CD14-positive monocyte (primary cell): Measurements from ENCODE around the gene IGHMBP2. TPM values are rescaled to one million over a fixed set of nuclear protein-coding genes. Genes with fewer than 3 reads are reported as not detected.
A peak's percentile ranks its signal among the peaks of the same experiment; 100 is the strongest.

Experiments used
- DNase-seq, 3 donors: peaks; one replicate each; pipeline ENCODE4 v3.0.0-alpha.2; 2011 to 2022
- H2AFZ ChIP-seq: 2 replicates; pipeline ENCODE4 v1.6.0; 2012; ENCODE audit warnings: mild to moderate bottlenecking, low read depth, low read length, inconsistent platforms; ENCODE audit not compliant: insufficient read depth, poor library complexity, severe bottlenecking
- H3K27ac ChIP-seq, 2 donors: 1 replicate in 1 of 2; 2 replicates in 1 of 2; pipeline ENCODE4 v1.5.1; 2012 to 2013; ENCODE audit warnings: low read length in 2 of 2, control low read depth in 1 of 2, inconsistent platforms in 1 of 2, low read depth in 1 of 2, mild to moderate bottlenecking in 1 of 2
- H3K27me3 ChIP-seq, 2 donors: one replicate each; pipeline versions ENCODE4 v1.6.0 to v1.6.1; 2011 to 2013; ENCODE audit warnings: low read length in 2 of 2; ENCODE audit not compliant: control insufficient read depth in 2 of 2, insufficient read depth in 2 of 2
- H3K36me3 ChIP-seq, 2 donors: replicated peaks in 1 of 2; 1 replicate in 1 of 2; 2 replicates in 1 of 2; pipeline versions ENCODE4 v1.5.1 to v1.6.1; 2012 to 2013; ENCODE audit warnings: low read length in 2 of 2, control low read depth in 1 of 2, inconsistent platforms in 1 of 2, mild to moderate bottlenecking in 1 of 2; ENCODE audit not compliant: insufficient read depth in 2 of 2, control insufficient read depth in 1 of 2
- H3K4me1 ChIP-seq, 2 donors: 1 replicate in 1 of 2; 2 replicates in 1 of 2; pipeline versions ENCODE4 v1.5.1 to v1.6.1; 2012 to 2013; ENCODE audit warnings: low read length in 2 of 2, control low read depth in 1 of 2, inconsistent platforms in 1 of 2, mild to moderate bottlenecking in 1 of 2, moderate library complexity in 1 of 2; ENCODE audit not compliant: insufficient read depth in 2 of 2, control insufficient read depth in 1 of 2
- H3K4me2 ChIP-seq: replicated peaks from 2 replicates; pipeline ENCODE3; 2012; ENCODE audit warnings: low read length, moderate library complexity, mild to moderate bottlenecking; ENCODE audit not compliant: poor library complexity, severe bottlenecking; ENCODE audit errors: extremely low read depth
- H3K4me3 ChIP-seq, 3 experiments: fragments of 200-600 bp in 1 of 3; sonication (generic) in 1 of 3; replicated peaks in 1 of 3; 1 replicate in 2 of 3; 2 replicates in 1 of 3; pipeline ENCODE4 v1.5.1; 2011 to 2013; ENCODE audit warnings: low read length in 3 of 3, mild to moderate bottlenecking in 3 of 3, control low read depth in 2 of 3, low read depth in 2 of 3, inconsistent platforms in 1 of 3, moderate library complexity in 1 of 3
- H3K79me2 ChIP-seq: 2 replicates; pipeline ENCODE4 v1.6.0; 2012; ENCODE audit warnings: mild to moderate bottlenecking, control low read depth, inconsistent platforms, low read length, moderate library complexity; ENCODE audit not compliant: insufficient read depth
- H3K9ac ChIP-seq: 2 replicates; pipeline ENCODE4 v1.6.0; 2017; ENCODE audit warnings: low read length, mild to moderate bottlenecking; ENCODE audit not compliant: insufficient read depth, poor library complexity, severe bottlenecking
- H3K9me3 ChIP-seq, 2 donors: replicated peaks in 1 of 2; 1 replicate in 1 of 2; 2 replicates in 1 of 2; pipeline versions ENCODE4 v1.5.1 to v1.6.1; 2012 to 2013; ENCODE audit warnings: low read length in 2 of 2, control low read depth in 1 of 2; ENCODE audit not compliant: control insufficient read depth in 1 of 2, insufficient read depth in 1 of 2
- H4K20me1 ChIP-seq: 2 replicates; pipeline ENCODE4 v1.6.0; 2012; ENCODE audit warnings: mild to moderate bottlenecking, low read length, control low read depth, moderate library complexity; ENCODE audit not compliant: insufficient read depth
- H3K27ac Mint-ChIP-seq, 7 donors: one replicate each; pipeline ENCODE4 v1.8.0; 2020; ENCODE audit warnings: mild to moderate bottlenecking in 7 of 7, mixed read lengths in 7 of 7, moderate library complexity in 6 of 7, inconsistent platforms in 2 of 7
- H3K27me3 Mint-ChIP-seq, 3 donors: one replicate each; pipeline ENCODE4 v1.8.0; 2021 to 2022; ENCODE audit warnings: low read depth in 3 of 3, mild to moderate bottlenecking in 3 of 3, mixed read lengths in 3 of 3, moderate library complexity in 3 of 3, inconsistent platforms in 1 of 3
- H3K36me3 Mint-ChIP-seq, 2 donors: one replicate each; pipeline ENCODE4 v1.8.0; 2020; ENCODE audit warnings: mixed read lengths in 2 of 2, inconsistent platforms in 1 of 2, mild to moderate bottlenecking in 1 of 2
- H3K4me1 Mint-ChIP-seq: one replicate; pipeline ENCODE4 v1.8.0; 2020; ENCODE audit warnings: mild to moderate bottlenecking, mixed read lengths
- H3K4me3 Mint-ChIP-seq, 2 donors: one replicate each; pipeline ENCODE4 v1.8.0; 2020; ENCODE audit warnings: mild to moderate bottlenecking in 2 of 2, mixed read lengths in 2 of 2, moderate library complexity in 1 of 2
- H3K9me3 Mint-ChIP-seq, 7 donors: one replicate each; pipeline ENCODE4 v1.8.0; 2020 to 2022; ENCODE audit warnings: mixed read lengths in 7 of 7, mild to moderate bottlenecking in 6 of 7, moderate library complexity in 6 of 7, inconsistent platforms in 2 of 7
- WGBS: methylation state at CpG from one replicate; pipeline ENCODE4 v1.1.5; 2013; ENCODE audit warnings: missing lambda C conversion rate; ENCODE audit not compliant: insufficient coverage; 5-methylcytosine and 5-hydroxymethylcytosine counted together
- intact Hi-C, 2 donors: fragments of 100-400 bp; cut with micrococcal nuclease; formaldehyde crosslinking; loops; one replicate each; pipeline versions ENCODE4 v1.15.0 to v1.15.1; 2023
- polyA plus RNA-seq, 3 donors: library from polyadenylated mRNA; depleted of rRNA in 1 of 3; unstranded in 2 of 3; stranded (reverse) in 1 of 3; fragments of 300-500 nt in 2 of 3; fragments of >200 nt in 1 of 3; fragmentation: Illumina TruSeq in 2 of 3; gene quantifications; 1 replicate in 2 of 3; 2 replicates in 1 of 3; pipeline ENCODE4 v1.2.3, GENCODE V29; 2012 to 2021
- TF ChIP-seq, protein P1 (sequence below): fragments of 200-600 bp; IDR thresholded peaks from one replicate; pipeline ENCODE4 v1.8.0; 2022; ENCODE audit warnings: antibody characterized with exemption, mild to moderate bottlenecking

The IGHMBP2 gene
- polyA plus RNA-seq, 3 donors = 3.9 to 14.9 (median 6.0) TPM

DNA sequence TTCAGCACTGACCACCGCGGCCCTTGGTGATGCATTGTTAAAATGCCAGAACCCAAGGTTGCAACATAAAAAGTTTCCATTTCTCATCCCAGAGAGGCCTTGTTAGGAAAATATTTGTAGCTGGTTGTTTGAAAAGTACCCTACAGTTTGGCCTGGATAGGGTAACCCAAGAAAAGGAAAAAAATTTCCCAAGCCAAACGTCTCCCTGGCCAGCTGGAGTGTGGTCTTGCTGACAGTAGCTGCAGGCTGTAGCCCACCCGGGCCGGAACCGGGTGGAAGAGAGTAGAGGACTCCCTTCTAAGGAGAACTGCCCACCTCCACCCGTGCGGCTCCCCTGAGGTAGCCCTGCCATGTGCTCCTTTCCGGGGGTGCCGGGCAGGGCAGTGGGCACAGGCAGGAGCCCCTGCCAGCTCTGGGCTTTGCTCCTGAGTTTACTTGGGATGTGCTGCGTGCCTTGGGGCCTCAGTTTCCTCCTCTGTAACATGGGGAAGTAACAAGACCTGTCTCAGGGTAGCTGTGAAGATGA is 38.5 kb downstream of the IGHMBP2 start:
- Histone ChIP-seq H2AFZ (no peak overlapping the region), H3K79me2 (no peaks in the 10 kb centered on the region), H3K9ac (no peak overlapping the region), H3K4me1 (no peaks in the 10 kb centered on the region), H3K27me3 (no peaks in the 10 kb centered on the region), H3K9me3 (no peaks in the 10 kb centered on the region), H4K20me1 (no peaks in the 10 kb centered on the region), H3K27ac (no peak overlapping the region), H3K36me3 (peaks cover 31 to 45% of the 10 kb centered on the region in 2 donors), H3K4me2 (no peak overlapping the region), H3K4me3 (no peak overlapping the region)
- DNase-seq = no peak
- Mint-ChIP-seq H3K36me3 (peaks cover 34 to 45% of the 10 kb centered on the region in 2 donors), H3K27me3 (peaks cover 0 to 2% (median 0%) of the 10 kb centered on the region in 3 donors), H3K4me1 (peaks cover 3% of the 10 kb centered on the region), H3K9me3 (no peaks in the 10 kb centered on the region), H3K27ac (peak overlapping the region in 1 of 7 donors; percentile 42), H3K4me3 (no peak overlapping the region)
- WGBS = 95% methylated on average over 8 of the region's 11 CpGs
- TF ChIP-seq, protein P1, sequence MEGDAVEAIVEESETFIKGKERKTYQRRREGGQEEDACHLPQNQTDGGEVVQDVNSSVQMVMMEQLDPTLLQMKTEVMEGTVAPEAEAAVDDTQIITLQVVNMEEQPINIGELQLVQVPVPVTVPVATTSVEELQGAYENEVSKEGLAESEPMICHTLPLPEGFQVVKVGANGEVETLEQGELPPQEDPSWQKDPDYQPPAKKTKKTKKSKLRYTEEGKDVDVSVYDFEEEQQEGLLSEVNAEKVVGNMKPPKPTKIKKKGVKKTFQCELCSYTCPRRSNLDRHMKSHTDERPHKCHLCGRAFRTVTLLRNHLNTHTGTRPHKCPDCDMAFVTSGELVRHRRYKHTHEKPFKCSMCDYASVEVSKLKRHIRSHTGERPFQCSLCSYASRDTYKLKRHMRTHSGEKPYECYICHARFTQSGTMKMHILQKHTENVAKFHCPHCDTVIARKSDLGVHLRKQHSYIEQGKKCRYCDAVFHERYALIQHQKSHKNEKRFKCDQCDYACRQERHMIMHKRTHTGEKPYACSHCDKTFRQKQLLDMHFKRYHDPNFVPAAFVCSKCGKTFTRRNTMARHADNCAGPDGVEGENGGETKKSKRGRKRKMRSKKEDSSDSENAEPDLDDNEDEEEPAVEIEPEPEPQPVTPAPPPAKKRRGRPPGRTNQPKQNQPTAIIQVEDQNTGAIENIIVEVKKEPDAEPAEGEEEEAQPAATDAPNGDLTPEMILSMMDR = no peak
- intact Hi-C loops = no loop called here

GRCh38 chr11:68942751-68943271 is 39.1 kb downstream of the IGHMBP2 start:
- H3K4me3 Mint-ChIP-seq = no peak overlapping the region
- Histone ChIP-seq H3K27me3 (no peaks in the 10 kb centered on the region), H3K9me3 (no peaks in the 10 kb centered on the region), H3K4me3 (no peak overlapping the region), H4K20me1 (no peaks in the 10 kb centered on the region), H3K4me2 (no peak overlapping the region), H3K9ac (no peak overlapping the region), H3K36me3 (peaks cover 25 to 39% of the 10 kb centered on the region in 2 donors), H3K27ac (no peak overlapping the region), H3K4me1 (no peaks in the 10 kb centered on the region), H2AFZ (no peak overlapping the region), H3K79me2 (no peaks in the 10 kb centered on the region)
- DNase-seq = no peak
- intact Hi-C loops = no loop called here
- H3K27ac Mint-ChIP-seq = peak overlapping the region in 1 of 7 donors; percentile 42
- peaks cover 28 to 39% of the 10 kb centered on the region in 2 donors for H3K36me3 Mint-ChIP-seq
- H3K27me3 Mint-ChIP-seq = peaks cover 0 to 4% (median 0%) of the 10 kb centered on the region in 3 donors
- TF ChIP-seq, protein P1 = no peak
- peaks cover 4% of the 10 kb centered on the region for H3K4me1 Mint-ChIP-seq
- H3K9me3 Mint-ChIP-seq = no peaks in the 10 kb centered on the region
- 66% methylated on average over 9 of the region's 9 CpGs for WGBS
